Spleen (tissue), 11 donors: ENCODE measurements around the gene RNFT2. TPM values are rescaled to one million over a fixed set of nuclear protein-coding genes. Genes with fewer than 3 reads are reported as not detected.

Experiments
- DNase-seq: peaks from one replicate; pipeline ENCODE4 v3.0.0-alpha.2; 2020
- H3K27ac ChIP-seq, 8 donors: fragments of 200-600 bp; sonication (generic) in 7 of 8; 1 replicate in 4 of 8; 2 replicates in 4 of 8; pipeline versions ENCODE4 v1.5.0 to v1.8.0; 2016 to 2021; ENCODE audit warnings: inconsistent platforms in 4 of 8, mild to moderate bottlenecking in 4 of 8, moderate library complexity in 1 of 8
- H3K27me3 ChIP-seq, 7 donors: fragments of 200-600 bp; sonication (generic) in 6 of 7; replicated peaks in 1 of 7; 1 replicate in 4 of 7; 2 replicates in 3 of 7; pipeline versions ENCODE4 v1.5.0 to v1.8.0; 2016 to 2021; ENCODE audit warnings: inconsistent platforms in 3 of 7, mild to moderate bottlenecking in 1 of 7
- H3K36me3 ChIP-seq, 6 donors: fragments of 200-600 bp; sonication (generic) in 5 of 6; 1 replicate in 4 of 6; 2 replicates in 2 of 6; pipeline versions ENCODE4 v1.5.0 to v1.8.0; 2016 to 2021; ENCODE audit warnings: inconsistent platforms in 2 of 6
- H3K4me1 ChIP-seq, 6 donors: fragments of 200-600 bp; sonication (generic) in 5 of 6; 1 replicate in 3 of 6; 2 replicates in 3 of 6; pipeline versions ENCODE4 v1.5.0 to v1.8.0; 2016 to 2021; ENCODE audit warnings: inconsistent platforms in 3 of 6
- H3K4me3 ChIP-seq, 8 donors: fragments of 200-600 bp; sonication (generic) in 7 of 8; 1 replicate in 4 of 8; 2 replicates in 4 of 8; pipeline versions ENCODE4 v1.5.0 to v1.8.0; 2016 to 2021; ENCODE audit warnings: inconsistent platforms in 4 of 8, mild to moderate bottlenecking in 4 of 8, moderate library complexity in 2 of 8
- H3K9me3 ChIP-seq, 8 donors: fragments of 200-600 bp; sonication (generic) in 7 of 8; 1 replicate in 4 of 8; 2 replicates in 4 of 8; pipeline versions ENCODE4 v1.5.0 to v1.8.0; 2016 to 2021; ENCODE audit warnings: inconsistent platforms in 4 of 8
- CTCF ChIP-seq, 11 experiments: fragments of 200-600 bp in 7 of 11; fragments of 450-650 bp in 4 of 11; sonication (generic) in 4 of 11; IDR thresholded peaks in 8 of 11; conservative IDR thresholded peaks in 3 of 11; 1 replicate in 7 of 11; 2 replicates in 4 of 11; pipeline versions ENCODE4 v1.4.0 to v1.8.0; 2016 to 2021; ENCODE audit warnings: antibody characterized with exemption in 11 of 11, inconsistent platforms in 4 of 11, mild to moderate bottlenecking in 1 of 11
- POLR2A ChIP-seq, 3 donors: fragments of 450-650 bp; IDR thresholded peaks; one replicate each; pipeline ENCODE4 v1.5.1; 2017; ENCODE audit warnings: antibody characterized with exemption in 3 of 3, mild to moderate bottlenecking in 1 of 3
- POLR2AphosphoS5 ChIP-seq, 3 donors: sonication (generic); formaldehyde crosslinking; IDR thresholded peaks; one replicate each; pipeline ENCODE4 v1.5.1; 2017; ENCODE audit warnings: antibody characterized with exemption in 3 of 3
- WGBS, 5 donors: extraction: QIAGEN DNeasy Blood & Tissue Kit in 3 of 5; methylation state at CpG; one replicate each; pipeline versions ENCODE4 v1.1.5 to v1.1.7; 2013 to 2018; 5-methylcytosine and 5-hydroxymethylcytosine counted together
- intact Hi-C: fragments of 100-400 bp; cut with DNase I; formaldehyde crosslinking; loops from one replicate; pipeline ENCODE4 v1.15.0; 2023; ENCODE audit warnings: low total_unique reads
- polyA plus RNA-seq, 3 donors: library from polyadenylated mRNA; stranded (reverse); fragments of 200-250 nt; gene quantifications; one replicate each; pipeline ENCODE4 v1.2.1, GENCODE V29; 2013
- total RNA-seq, 7 donors: library from RNA; depleted of rRNA in 3 of 7; stranded (reverse); fragments of >200 nt in 3 of 7; fragmentation: NEBNext Ultra II Directional in 4 of 7; extraction: Animal tissue kit (Norgen Biotek cat#: 25700) in 4 of 7; gene quantifications; one replicate each; pipeline versions ENCODE4 v1.1.0 to v1.2.1, GENCODE V29; 2016 to 2021
- donor health status: healthy with polysubstance abuse.
- donor health status: DM: no; HTN: no; CAD: no; lungs with moderate emphysema.
- donor health status: DM: no; HTN: no; CAD: no.
- donor health status: Bipolar disorder and iron deficiency.
- donor health status: healthy.
- donor health status: DM: no; HTN: no; CAD: no.
- donor health status: DM: yes; HTN: yes; CAD: no.

RNFT2 gene
- total and polyA plus RNA-seq, 10 donors = 1.9 to 6.0 (median 3.8) TPM

DNA sequence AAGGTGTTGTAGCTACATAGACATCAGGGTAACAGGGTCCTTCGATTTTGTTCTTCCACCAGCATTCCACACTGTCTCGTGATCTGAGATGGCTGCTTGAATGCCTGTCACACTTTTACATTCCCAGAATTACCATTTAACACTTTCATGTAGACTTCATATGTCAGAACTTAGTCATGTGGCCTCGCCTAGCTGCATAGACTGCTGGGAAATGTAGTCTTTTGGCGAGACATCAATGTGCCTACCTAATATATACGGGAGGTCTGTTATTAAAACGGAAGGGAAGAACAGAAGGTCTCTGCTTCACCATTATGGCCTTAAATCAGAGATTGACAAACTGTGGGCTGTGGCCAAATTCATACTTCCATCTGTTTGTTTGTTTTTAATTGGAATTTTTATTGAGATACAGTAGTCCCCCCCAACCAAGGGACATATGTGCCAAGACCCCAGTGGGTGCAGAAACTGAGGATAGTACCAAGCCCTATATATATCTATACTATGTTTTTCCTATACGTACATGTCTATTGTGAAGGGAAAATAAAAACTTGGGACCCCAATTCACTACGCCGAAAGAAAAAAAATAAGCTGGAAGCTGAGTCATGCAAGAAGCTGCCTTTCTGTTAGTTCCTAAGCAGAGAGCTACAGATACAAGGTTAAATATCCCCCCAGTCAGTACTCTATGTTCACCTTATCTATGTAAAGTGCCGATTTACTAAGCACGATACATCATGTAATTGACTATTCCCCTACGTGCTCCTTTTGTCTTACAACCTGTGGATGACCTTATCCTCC lies 154.4 kb downstream of the RNFT2 start:
- H3K27me3 ChIP-seq = peaks cover 0 to 9% (median 0%) of the 10 kb centered on the region in 7 donors
- no peak overlapping the region for H3K4me3 ChIP-seq
- 78 to 84% (median 80%) methylated on average over 12 of the region's 12 CpGs for WGBS, 5 donors
- peaks cover 0 to 5% (median 2%) of the 10 kb centered on the region in 8 donors for H3K9me3 ChIP-seq
- TF ChIP-seq POLR2A (IDR thresholded peaks at IDR 0.05) = no peak
- TF ChIP-seq CTCF (IDR thresholded peaks at IDR 0.05 in 8 of 11, conservative IDR thresholded peaks at IDR 0.05 in 3 of 11) = no peak
- no peak for TF ChIP-seq POLR2AphosphoS5 (IDR thresholded peaks at IDR 0.05)
- H3K4me1 ChIP-seq = peaks cover 0 to 5% (median 0%) of the 10 kb centered on the region in 6 donors
- H3K27ac ChIP-seq = no peak overlapping the region
- H3K36me3 ChIP-seq = no peaks in the 10 kb centered on the region
- intact Hi-C loops = no loop called here
- DNase-seq = no peak

- Histone ChIP-seq H3K9me3 (peaks cover 0 to 5% (median 2%) of the 10 kb centered on the region in 8 donors), H3K27ac (no peak overlapping the region), H3K27me3 (peaks cover 0 to 24% (median 0%) of the 10 kb centered on the region in 7 donors), H3K36me3 (no peaks in the 10 kb centered on the region), H3K4me1 (no peaks in the 10 kb centered on the region), H3K4me3 (no peak overlapping the region)
- WGBS, 5 donors = 76 to 90% (median 83%) methylated on average over 3 of the region's 3 CpGs
- TF ChIP-seq POLR2A (IDR thresholded peaks at IDR 0.05) (no peak), CTCF (IDR thresholded peaks at IDR 0.05 in 8 of 11, conservative IDR thresholded peaks at IDR 0.05 in 3 of 11) (no peak), POLR2AphosphoS5 (IDR thresholded peaks at IDR 0.05) (no peak)
- intact Hi-C loops = no loop called here
- no peak for DNase-seq
Observed at GRCh38 chr12:116894913-116895312, 156.8 kb downstream of the RNFT2 start.

DNA sequence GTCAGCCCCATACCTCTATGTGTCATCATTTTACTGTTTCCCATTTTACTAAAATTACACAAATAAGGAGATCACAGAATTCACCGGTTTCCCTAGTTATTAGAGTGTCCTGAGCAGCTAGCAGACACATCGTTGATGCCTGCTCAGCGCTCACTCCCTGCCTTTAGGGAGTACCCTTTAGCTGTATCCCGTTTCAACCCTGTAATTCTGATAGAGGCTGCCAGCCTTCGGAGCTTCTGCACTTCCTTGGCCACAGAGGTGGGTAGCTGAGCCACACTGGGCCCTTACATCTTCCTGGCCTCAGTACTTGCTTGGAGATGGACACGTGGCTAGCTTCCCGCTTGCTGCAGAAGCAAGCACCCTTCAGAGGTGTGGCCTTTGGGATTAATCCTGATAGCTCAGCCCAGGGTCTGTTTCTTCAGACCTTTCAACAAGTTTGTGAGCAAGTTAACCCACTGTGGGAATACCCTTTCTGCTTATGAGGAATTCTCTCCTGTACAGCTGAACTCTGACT lies 158.4 kb downstream of the RNFT2 start:
- H3K4me1 ChIP-seq = no peaks in the 10 kb centered on the region
- no peak overlapping the region for H3K4me3 ChIP-seq
- no peak for DNase-seq
- WGBS, 5 donors = 69 to 79% (median 74%) methylated on average over 6 to 7 of the region's 7 CpGs
- H3K27me3 ChIP-seq = peaks cover 0 to 39% (median 0%) of the 10 kb centered on the region in 7 donors
- H3K27ac ChIP-seq = no peak overlapping the region
- no peaks in the 10 kb centered on the region for H3K9me3 ChIP-seq
- H3K36me3 ChIP-seq = no peaks in the 10 kb centered on the region
- no peak for TF ChIP-seq POLR2A (IDR thresholded peaks at IDR 0.05)
- TF ChIP-seq POLR2AphosphoS5 (IDR thresholded peaks at IDR 0.05) = no peak
- no peak for TF ChIP-seq CTCF (IDR thresholded peaks at IDR 0.05 in 8 of 11, conservative IDR thresholded peaks at IDR 0.05 in 3 of 11)
- intact Hi-C loops = no loop called here

GRCh38 chr12:116897476-116897875 lies 159.4 kb downstream of the RNFT2 start:
- intact Hi-C loops = no loop called here
- no peak for TF ChIP-seq POLR2A (IDR thresholded peaks at IDR 0.05)
- Histone ChIP-seq H3K27ac (no peak overlapping the region), H3K27me3 (peaks cover 0 to 43% (median 0%) of the 10 kb centered on the region in 7 donors), H3K9me3 (no peaks in the 10 kb centered on the region), H3K36me3 (no peaks in the 10 kb centered on the region), H3K4me3 (no peak overlapping the region), H3K4me1 (no peaks in the 10 kb centered on the region)
- 61 to 77% (median 63%) methylated on average over 4 of the region's 4 CpGs for WGBS, 5 donors
- no peak for DNase-seq
